Gastrocnemius medialis (tissue), 4 donors: ENCODE results near the gene RNF41.

Experiments
- POLR2A ChIP-seq, 2 donors: fragments of 450-650 bp; IDR thresholded peaks; one replicate each; pipeline ENCODE4 v1.6.1; 2017; ENCODE audit warnings: antibody characterized with exemption in 2 of 2, mild to moderate bottlenecking in 2 of 2, moderate library complexity in 2 of 2
- TF ChIP-seq, protein P1 (sequence below), 5 experiments: fragments of 450-650 bp in 3 of 5; fragments of 200-600 bp in 2 of 5; sonication (generic) in 2 of 5; IDR thresholded peaks in 4 of 5; conservative IDR thresholded peaks in 1 of 5; 1 replicate in 4 of 5; 2 replicates in 1 of 5; pipeline ENCODE4 v1.5.1; 2016 to 2019; ENCODE audit warnings: antibody characterized with exemption in 5 of 5, mild to moderate bottlenecking in 3 of 5, moderate library complexity in 3 of 5

DNA sequence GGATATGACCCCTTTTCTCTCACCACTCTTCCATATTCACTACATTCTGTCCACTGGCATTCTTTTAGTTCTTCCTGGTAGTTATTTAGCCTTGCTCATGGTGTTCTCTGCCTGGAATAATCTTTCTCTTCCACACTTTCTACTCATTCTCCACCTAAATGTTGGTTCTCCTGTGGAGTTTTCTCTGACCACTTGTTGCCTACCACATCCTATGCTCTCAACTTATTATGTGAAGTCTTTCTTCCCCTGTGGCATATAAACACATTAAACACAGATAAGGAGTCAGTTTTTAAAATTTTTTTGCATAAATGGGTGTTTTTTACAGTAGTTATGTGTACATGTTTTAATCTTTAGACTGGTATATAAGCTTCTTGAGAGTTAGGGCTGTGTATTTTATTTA is 29.1 kb downstream of the RNF41 start:
- TF ChIP-seq, protein P1, sequence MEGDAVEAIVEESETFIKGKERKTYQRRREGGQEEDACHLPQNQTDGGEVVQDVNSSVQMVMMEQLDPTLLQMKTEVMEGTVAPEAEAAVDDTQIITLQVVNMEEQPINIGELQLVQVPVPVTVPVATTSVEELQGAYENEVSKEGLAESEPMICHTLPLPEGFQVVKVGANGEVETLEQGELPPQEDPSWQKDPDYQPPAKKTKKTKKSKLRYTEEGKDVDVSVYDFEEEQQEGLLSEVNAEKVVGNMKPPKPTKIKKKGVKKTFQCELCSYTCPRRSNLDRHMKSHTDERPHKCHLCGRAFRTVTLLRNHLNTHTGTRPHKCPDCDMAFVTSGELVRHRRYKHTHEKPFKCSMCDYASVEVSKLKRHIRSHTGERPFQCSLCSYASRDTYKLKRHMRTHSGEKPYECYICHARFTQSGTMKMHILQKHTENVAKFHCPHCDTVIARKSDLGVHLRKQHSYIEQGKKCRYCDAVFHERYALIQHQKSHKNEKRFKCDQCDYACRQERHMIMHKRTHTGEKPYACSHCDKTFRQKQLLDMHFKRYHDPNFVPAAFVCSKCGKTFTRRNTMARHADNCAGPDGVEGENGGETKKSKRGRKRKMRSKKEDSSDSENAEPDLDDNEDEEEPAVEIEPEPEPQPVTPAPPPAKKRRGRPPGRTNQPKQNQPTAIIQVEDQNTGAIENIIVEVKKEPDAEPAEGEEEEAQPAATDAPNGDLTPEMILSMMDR (IDR thresholded peaks at IDR 0.05 in 4 of 5, conservative IDR thresholded peaks at IDR 0.05 in 1 of 5): no peak
- no peak for TF ChIP-seq POLR2A (IDR thresholded peaks at IDR 0.05)
